ENCODE results near the gene SNX25. TPM values are rescaled to one million over a fixed set of nuclear protein-coding genes. Genes with fewer than 3 reads are reported as not detected.

Gene SNX25
- total and polyA plus RNA-seq, 2 experiments from 2014 or later: 6.9 to 25.0 TPM

DNA sequence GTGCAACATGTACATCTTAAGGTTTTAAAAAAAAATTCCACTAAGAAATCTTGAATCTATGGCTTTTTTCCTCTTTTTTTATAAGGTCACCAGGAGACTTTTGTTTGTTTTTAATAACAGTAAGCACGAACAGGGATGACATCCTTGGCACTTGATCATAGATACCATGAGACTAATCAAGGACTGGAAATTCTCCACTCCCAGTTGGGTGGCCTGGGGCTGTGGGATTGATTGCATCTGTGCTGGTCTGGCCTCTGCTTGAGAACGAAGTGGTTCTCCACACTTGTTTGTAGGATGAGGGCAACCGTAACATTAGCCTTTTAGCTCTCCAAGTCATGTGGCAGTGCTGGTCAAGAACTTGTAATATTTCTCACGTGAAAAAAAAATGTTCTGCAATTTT lies 35.4 kb downstream of the SNX25 start:
- no peak overlapping the region for H2AFZ ChIP-seq
- H3K4me3 ChIP-seq: no peak overlapping the region
- H3K79me2 ChIP-seq (replicated peaks; ENCODE audit: insufficient read depth): peaks cover 7% of the 10 kb centered on the region
- H3K4me1 ChIP-seq (ENCODE audit: insufficient read depth): peaks cover 3% of the 10 kb centered on the region; the same call in 1 of the 2 replicates
- no peaks in the 10 kb centered on the region for H3F3A ChIP-seq (replicated peaks; ENCODE audit: low read depth)
- H4K20me1 ChIP-seq (replicated peaks; ENCODE audit: insufficient read depth): no peaks in the 10 kb centered on the region
- no peaks in the 10 kb centered on the region for H3K36me3 ChIP-seq (ENCODE audit: insufficient read depth)
- Mint-ChIP-seq H3K4me1 (peaks cover 12% of the 10 kb centered on the region), H3K4me3 (no peak overlapping the region), H3K36me3 (ENCODE audit: low read depth) (peaks cover 12% of the 10 kb centered on the region), H3K27ac (peak overlapping the region; percentile 44; the same call in 1 of the 2 replicates), H3K9me3 (peaks cover 8% of the 10 kb centered on the region), H3K27me3 (ENCODE audit: insufficient read depth, low read depth, poor library complexity) (peaks cover 3% of the 10 kb centered on the region)
- DNase-seq (ENCODE audit: low spot score) (no peak), ATAC-seq (no peak)
- TF ChIP-seq, protein P1, sequence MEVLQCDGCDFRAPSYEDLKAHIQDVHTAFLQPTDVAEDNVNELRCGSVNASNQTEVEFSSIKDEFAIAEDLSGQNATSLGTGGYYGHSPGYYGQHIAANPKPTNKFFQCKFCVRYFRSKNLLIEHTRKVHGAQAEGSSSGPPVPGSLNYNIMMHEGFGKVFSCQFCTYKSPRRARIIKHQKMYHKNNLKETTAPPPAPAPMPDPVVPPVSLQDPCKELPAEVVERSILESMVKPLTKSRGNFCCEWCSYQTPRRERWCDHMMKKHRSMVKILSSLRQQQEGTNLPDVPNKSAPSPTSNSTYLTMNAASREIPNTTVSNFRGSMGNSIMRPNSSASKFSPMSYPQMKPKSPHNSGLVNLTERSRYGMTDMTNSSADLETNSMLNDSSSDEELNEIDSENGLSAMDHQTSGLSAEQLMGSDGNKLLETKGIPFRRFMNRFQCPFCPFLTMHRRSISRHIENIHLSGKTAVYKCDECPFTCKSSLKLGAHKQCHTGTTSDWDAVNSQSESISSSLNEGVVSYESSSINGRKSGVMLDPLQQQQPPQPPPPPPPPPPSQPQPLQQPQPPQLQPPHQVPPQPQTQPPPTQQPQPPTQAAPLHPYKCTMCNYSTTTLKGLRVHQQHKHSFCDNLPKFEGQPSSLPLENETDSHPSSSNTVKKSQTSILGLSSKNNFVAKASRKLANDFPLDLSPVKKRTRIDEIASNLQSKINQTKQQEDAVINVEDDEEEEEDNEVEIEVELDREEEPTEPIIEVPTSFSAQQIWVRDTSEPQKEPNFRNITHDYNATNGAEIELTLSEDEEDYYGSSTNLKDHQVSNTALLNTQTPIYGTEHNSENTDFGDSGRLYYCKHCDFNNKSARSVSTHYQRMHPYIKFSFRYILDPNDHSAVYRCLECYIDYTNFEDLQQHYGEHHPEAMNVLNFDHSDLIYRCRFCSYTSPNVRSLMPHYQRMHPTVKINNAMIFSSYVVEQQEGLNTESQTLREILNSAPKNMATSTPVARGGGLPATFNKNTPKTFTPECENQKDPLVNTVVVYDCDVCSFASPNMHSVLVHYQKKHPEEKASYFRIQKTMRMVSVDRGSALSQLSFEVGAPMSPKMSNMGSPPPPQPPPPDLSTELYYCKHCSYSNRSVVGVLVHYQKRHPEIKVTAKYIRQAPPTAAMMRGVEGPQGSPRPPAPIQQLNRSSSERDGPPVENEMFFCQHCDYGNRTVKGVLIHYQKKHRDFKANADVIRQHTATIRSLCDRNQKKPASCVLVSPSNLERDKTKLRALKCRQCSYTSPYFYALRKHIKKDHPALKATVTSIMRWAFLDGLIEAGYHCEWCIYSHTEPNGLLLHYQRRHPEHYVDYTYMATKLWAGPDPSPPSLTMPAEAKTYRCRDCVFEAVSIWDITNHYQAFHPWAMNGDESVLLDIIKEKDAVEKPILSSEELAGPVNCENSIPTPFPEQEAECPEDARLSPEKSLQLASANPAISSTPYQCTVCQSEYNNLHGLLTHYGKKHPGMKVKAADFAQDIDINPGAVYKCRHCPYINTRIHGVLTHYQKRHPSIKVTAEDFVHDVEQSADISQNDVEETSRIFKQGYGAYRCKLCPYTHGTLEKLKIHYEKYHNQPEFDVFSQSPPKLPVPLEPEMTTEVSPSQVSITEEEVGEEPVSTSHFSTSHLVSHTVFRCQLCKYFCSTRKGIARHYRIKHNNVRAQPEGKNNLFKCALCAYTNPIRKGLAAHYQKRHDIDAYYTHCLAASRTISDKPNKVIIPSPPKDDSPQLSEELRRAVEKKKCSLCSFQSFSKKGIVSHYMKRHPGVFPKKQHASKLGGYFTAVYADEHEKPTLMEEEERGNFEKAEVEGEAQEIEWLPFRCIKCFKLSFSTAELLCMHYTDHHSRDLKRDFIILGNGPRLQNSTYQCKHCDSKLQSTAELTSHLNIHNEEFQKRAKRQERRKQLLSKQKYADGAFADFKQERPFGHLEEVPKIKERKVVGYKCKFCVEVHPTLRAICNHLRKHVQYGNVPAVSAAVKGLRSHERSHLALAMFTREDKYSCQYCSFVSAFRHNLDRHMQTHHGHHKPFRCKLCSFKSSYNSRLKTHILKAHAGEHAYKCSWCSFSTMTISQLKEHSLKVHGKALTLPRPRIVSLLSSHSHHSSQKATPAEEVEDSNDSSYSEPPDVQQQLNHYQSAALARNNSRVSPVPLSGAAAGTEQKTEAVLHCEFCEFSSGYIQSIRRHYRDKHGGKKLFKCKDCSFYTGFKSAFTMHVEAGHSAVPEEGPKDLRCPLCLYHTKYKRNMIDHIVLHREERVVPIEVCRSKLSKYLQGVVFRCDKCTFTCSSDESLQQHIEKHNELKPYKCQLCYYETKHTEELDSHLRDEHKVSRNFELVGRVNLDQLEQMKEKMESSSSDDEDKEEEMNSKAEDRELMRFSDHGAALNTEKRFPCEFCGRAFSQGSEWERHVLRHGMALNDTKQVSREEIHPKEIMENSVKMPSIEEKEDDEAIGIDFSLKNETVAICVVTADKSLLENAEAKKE (CRISPR knock-in tag; IDR thresholded peaks at IDR 0.05): no peak
- TF ChIP-seq EZH2 (IDR thresholded peaks at IDR 0.05; ENCODE audit: low read depth, unreplicated experiment): no peak
- no peak for TF ChIP-seq ZNF114 (CRISPR knock-in tag; IDR thresholded peaks at IDR 0.05)
- TF ChIP-seq, protein P2, sequence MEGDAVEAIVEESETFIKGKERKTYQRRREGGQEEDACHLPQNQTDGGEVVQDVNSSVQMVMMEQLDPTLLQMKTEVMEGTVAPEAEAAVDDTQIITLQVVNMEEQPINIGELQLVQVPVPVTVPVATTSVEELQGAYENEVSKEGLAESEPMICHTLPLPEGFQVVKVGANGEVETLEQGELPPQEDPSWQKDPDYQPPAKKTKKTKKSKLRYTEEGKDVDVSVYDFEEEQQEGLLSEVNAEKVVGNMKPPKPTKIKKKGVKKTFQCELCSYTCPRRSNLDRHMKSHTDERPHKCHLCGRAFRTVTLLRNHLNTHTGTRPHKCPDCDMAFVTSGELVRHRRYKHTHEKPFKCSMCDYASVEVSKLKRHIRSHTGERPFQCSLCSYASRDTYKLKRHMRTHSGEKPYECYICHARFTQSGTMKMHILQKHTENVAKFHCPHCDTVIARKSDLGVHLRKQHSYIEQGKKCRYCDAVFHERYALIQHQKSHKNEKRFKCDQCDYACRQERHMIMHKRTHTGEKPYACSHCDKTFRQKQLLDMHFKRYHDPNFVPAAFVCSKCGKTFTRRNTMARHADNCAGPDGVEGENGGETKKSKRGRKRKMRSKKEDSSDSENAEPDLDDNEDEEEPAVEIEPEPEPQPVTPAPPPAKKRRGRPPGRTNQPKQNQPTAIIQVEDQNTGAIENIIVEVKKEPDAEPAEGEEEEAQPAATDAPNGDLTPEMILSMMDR (conservative IDR thresholded peaks at IDR 0.05; ENCODE audit: low read depth in 2 of 2): no peak
- TF ChIP-seq CREB1 (CRISPR knock-in tag; IDR thresholded peaks at IDR 0.05; ENCODE audit: low read depth): no peak
- peak overlapping the region; percentile 47; the same call in 1 of the 2 replicates for H3K27ac ChIP-seq (ENCODE audit: low read depth)
- H3K4me2 ChIP-seq: no peak overlapping the region
- no peaks in the 10 kb centered on the region for H3K27me3 ChIP-seq (ENCODE audit: insufficient read depth)
- H3K9me2 ChIP-seq (ENCODE audit: insufficient read depth): no peaks in the 10 kb centered on the region

Data from GM23338 (cell line).